ENCODE data around the gene SLC39A11.

SLC39A11 gene

DNA sequence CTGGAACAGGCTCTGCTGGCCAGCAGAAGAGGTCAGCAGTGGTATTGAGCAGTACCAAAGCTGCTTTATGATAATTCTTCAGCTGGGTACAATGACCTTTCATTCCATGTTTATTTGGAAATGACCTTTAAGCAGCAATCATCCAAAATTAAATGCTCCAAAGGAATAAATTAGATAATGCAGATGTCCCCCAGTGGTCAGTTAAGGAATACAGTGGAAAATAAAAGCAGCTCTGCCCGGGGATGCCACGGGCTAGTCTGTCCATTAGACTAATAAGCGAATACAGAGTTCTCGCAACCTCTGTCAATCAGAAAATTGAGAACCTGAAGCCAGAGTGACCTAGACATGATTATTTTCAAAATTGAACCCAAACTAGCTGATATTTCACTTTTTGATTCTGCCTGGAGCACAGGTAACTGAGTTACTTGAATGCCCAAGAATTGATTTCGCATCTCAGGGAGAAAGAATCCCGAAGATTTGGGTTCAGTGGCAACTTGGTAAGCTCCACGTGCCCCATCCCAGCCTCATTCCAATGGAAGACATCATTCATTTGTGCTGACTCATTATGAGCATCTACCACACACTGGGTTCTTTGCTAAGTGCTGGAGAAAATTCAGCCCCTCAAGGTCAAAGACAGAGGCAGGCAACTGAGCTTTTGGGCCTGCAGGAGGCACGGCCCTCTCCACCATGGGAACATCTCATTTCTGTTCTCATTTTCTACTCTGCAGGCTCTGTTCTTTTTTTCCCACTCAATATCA lies 34.4 kb upstream of the SLC39A11 start:
- no peak for DNase-seq
- Histone ChIP-seq H2AK5ac (ENCODE audit: low read length) (no peak overlapping the region), H3K27me3 (ENCODE audit: insufficient read depth, low read length) (no peaks in the 10 kb centered on the region), H3K27ac (ENCODE audit: low read depth, low read length) (no peak overlapping the region), H2BK120ac (ENCODE audit: insufficient read depth, low read length, poor library complexity) (no peak overlapping the region), H4K91ac (ENCODE audit: low read depth, low read length) (no peak overlapping the region), H2AFZ (ENCODE audit: insufficient read depth, low read length, poor library complexity) (no peak overlapping the region), H3K36me3 (ENCODE audit: control insufficient read depth in 1 of 2, insufficient read depth in 2 of 2, low read length in 2 of 2) (no peaks in the 10 kb centered on the region), H3K9ac (ENCODE audit: low read length) (no peak overlapping the region), H3K14ac (ENCODE audit: low read length) (no peak overlapping the region), H3K4me3 (ENCODE audit: low read depth, low read length) (no peak overlapping the region), H4K8ac (ENCODE audit: low read depth, low read length) (no peak overlapping the region), H3K79me2 (ENCODE audit: control insufficient read depth, insufficient read depth, low read length, poor library complexity) (no peaks in the 10 kb centered on the region), H3K79me1 (ENCODE audit: low read length) (no peaks in the 10 kb centered on the region), H3K4me2 (ENCODE audit: low read length) (no peak overlapping the region), H3K4ac (ENCODE audit: low read depth, low read length) (no peak overlapping the region), H3K18ac (ENCODE audit: low read length) (no peak overlapping the region), H2BK12ac (ENCODE audit: low read length) (no peak overlapping the region), H2BK5ac (ENCODE audit: low read depth, low read length, poor library complexity) (no peak overlapping the region), H3K23ac (ENCODE audit: low read length) (no peak overlapping the region), H3K4me1 (ENCODE audit: control insufficient read depth in 1 of 2, insufficient read depth in 2 of 2, low read length in 2 of 2) (no peaks in the 10 kb centered on the region), H3K9me3 (ENCODE audit: insufficient read depth, low read depth, low read length) (no peaks in the 10 kb centered on the region), H4K12ac (ENCODE audit: low read depth, low read length) (no peak overlapping the region)
- no CpG with 5 or more reads among the region's 8 CpGs for WGBS (ENCODE audit: extremely low coverage, insufficient coverage, insufficient read length)

DNA sequence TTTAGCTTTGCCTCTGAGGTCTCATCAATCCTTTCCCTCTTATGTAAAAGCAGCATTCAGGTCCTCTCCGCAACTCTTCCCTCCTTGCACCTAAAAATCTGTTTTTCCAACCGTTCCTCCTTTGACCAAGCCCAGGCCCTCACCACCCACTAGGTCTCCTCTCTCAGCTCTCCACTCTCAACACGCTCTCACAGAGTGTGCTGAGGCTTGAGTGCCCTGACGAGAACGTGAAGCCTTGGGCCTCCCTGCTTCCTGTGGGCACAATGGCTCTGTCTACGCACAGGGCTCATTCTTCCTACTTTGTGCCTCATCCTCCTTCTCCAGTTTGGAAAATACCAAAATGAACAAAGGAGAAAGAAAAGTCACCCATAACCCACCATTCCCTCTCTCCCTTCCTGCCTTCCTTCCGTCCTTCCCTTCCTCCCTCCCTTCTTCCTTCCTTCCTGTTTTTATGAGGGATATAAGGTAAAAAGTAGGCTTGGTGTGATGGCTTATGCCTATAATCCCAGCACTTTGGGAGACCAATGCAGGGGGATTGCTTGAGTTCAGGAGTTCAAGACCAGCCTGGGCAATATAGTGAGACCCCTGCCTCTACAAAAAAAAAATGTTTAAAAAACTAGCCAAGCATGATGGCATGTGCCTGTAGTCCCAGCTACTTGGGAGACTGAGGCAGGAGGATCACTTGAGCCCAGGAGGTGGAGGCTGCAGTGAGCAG lies 31.3 kb upstream of the SLC39A11 start:
- DNase-seq, result no peak
- Histone ChIP-seq H3K79me1 (ENCODE audit: low read length) (no peaks in the 10 kb centered on the region), H3K4me2 (ENCODE audit: low read length) (no peak overlapping the region), H3K14ac (ENCODE audit: low read length) (no peak overlapping the region), H3K79me2 (ENCODE audit: control insufficient read depth, insufficient read depth, low read length, poor library complexity) (no peaks in the 10 kb centered on the region), H3K4me3 (ENCODE audit: low read depth, low read length) (no peak overlapping the region), H3K9ac (ENCODE audit: low read length) (no peak overlapping the region), H2BK12ac (ENCODE audit: low read length) (no peak overlapping the region), H3K27me3 (ENCODE audit: insufficient read depth, low read length) (no peaks in the 10 kb centered on the region), H4K91ac (ENCODE audit: low read depth, low read length) (no peak overlapping the region), H3K27ac (ENCODE audit: low read depth, low read length) (no peak overlapping the region), H3K4me1 (ENCODE audit: control insufficient read depth in 1 of 2, insufficient read depth in 2 of 2, low read length in 2 of 2) (no peaks in the 10 kb centered on the region), H3K4ac (ENCODE audit: low read depth, low read length) (no peak overlapping the region), H2BK5ac (ENCODE audit: low read depth, low read length, poor library complexity) (no peak overlapping the region), H3K23ac (ENCODE audit: low read length) (no peak overlapping the region), H4K8ac (ENCODE audit: low read depth, low read length) (no peak overlapping the region), H4K12ac (ENCODE audit: low read depth, low read length) (no peak overlapping the region), H3K18ac (ENCODE audit: low read length) (no peak overlapping the region), H2BK120ac (ENCODE audit: insufficient read depth, low read length, poor library complexity) (no peak overlapping the region), H3K36me3 (ENCODE audit: control insufficient read depth in 1 of 2, insufficient read depth in 2 of 2, low read length in 2 of 2) (no peaks in the 10 kb centered on the region), H3K9me3 (ENCODE audit: insufficient read depth, low read depth, low read length) (no peaks in the 10 kb centered on the region), H2AFZ (ENCODE audit: insufficient read depth, low read length, poor library complexity) (no peak overlapping the region), H2AK5ac (ENCODE audit: low read length) (no peak overlapping the region)
- no CpG with 5 or more reads among the region's 7 CpGs for WGBS (ENCODE audit: extremely low coverage, insufficient coverage, insufficient read length)

DNA sequence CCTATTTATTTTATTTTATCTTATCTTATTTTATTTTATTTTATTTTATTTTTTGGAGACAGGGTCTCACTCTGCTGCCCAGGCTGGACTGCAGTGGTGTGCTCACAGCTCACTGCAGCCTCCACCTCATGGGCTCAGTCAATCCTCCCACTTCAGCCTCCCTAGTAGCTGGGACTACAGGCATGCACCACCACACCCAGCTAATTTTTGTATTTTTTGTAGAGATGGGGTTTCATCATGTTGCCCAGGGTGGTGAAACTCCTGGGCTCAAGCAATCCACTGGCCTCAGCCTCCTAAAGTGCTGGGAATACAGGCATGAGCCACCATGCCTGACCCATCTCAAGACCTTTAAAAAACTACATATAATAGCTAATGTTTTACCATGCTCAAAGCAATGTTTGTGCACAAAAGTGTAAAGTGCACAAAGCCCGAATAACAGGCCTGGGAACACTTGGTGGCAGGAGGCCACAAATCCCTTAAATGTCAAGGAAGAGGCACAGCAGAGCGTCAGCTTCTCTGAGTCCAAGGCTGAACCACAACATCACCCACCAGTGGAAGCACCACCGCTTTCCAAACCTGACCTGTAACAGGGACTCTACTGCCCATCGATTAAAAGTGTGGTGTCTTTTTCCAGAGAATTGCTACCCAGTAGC lies 30.6 kb upstream of the SLC39A11 start:
- Histone ChIP-seq H2BK120ac (ENCODE audit: insufficient read depth, low read length, poor library complexity) (no peak overlapping the region), H3K79me2 (ENCODE audit: control insufficient read depth, insufficient read depth, low read length, poor library complexity) (no peaks in the 10 kb centered on the region), H3K18ac (ENCODE audit: low read length) (no peak overlapping the region), H3K4me1 (ENCODE audit: control insufficient read depth in 1 of 2, insufficient read depth in 2 of 2, low read length in 2 of 2) (no peaks in the 10 kb centered on the region), H3K79me1 (ENCODE audit: low read length) (no peaks in the 10 kb centered on the region), H3K27me3 (ENCODE audit: insufficient read depth, low read length) (no peaks in the 10 kb centered on the region), H3K4ac (ENCODE audit: low read depth, low read length) (no peak overlapping the region), H4K91ac (ENCODE audit: low read depth, low read length) (no peak overlapping the region), H3K9me3 (ENCODE audit: insufficient read depth, low read depth, low read length) (no peaks in the 10 kb centered on the region), H3K36me3 (ENCODE audit: control insufficient read depth in 1 of 2, insufficient read depth in 2 of 2, low read length in 2 of 2) (no peaks in the 10 kb centered on the region), H3K14ac (ENCODE audit: low read length) (no peak overlapping the region), H2BK12ac (ENCODE audit: low read length) (no peak overlapping the region), H2AK5ac (ENCODE audit: low read length) (no peak overlapping the region), H2BK5ac (ENCODE audit: low read depth, low read length, poor library complexity) (no peak overlapping the region), H3K4me3 (ENCODE audit: low read depth, low read length) (no peak overlapping the region), H2AFZ (ENCODE audit: insufficient read depth, low read length, poor library complexity) (no peak overlapping the region), H4K8ac (ENCODE audit: low read depth, low read length) (no peak overlapping the region), H4K12ac (ENCODE audit: low read depth, low read length) (no peak overlapping the region), H3K9ac (ENCODE audit: low read length) (no peak overlapping the region), H3K27ac (ENCODE audit: low read depth, low read length) (no peak overlapping the region), H3K4me2 (ENCODE audit: low read length) (no peak overlapping the region), H3K23ac (ENCODE audit: low read length) (no peak overlapping the region)
- no peak for DNase-seq
- no CpG with 5 or more reads among the region's 4 CpGs for WGBS (ENCODE audit: extremely low coverage, insufficient coverage, insufficient read length)

DNA sequence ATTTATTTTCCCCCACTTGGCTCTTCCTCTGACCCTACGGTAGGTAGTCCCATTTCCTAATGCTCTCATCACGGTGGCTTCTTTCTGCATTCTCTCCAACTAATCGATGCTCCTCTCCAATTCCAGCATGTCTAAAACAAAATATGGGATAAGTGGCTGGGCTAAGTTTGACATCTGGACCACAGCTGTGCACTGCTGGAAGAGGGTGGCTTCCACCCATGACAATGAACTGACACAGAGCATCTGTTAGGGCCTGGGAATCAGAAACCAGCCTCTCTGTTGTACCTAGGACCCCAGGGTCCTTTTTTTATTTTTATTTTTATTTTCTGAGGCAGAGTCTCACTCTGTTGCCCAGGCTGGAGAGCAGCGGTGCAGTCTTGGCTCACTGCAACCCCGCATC lies 29.0 kb upstream of the SLC39A11 start:
- H3K79me1 ChIP-seq (ENCODE audit: low read length), result no peaks in the 10 kb centered on the region
- no peak overlapping the region for H2AFZ ChIP-seq (ENCODE audit: insufficient read depth, low read length, poor library complexity)
- H3K18ac ChIP-seq (ENCODE audit: low read length), result no peak overlapping the region
- no peak overlapping the region for H3K23ac ChIP-seq (ENCODE audit: low read length)
- no peak for DNase-seq
- H2BK120ac ChIP-seq (ENCODE audit: insufficient read depth, low read length, poor library complexity), result no peak overlapping the region
- WGBS (ENCODE audit: extremely low coverage, insufficient coverage, insufficient read length), result no CpG with 5 or more reads among the region's 5 CpGs
- H4K12ac ChIP-seq (ENCODE audit: low read depth, low read length), result no peak overlapping the region
- no peak overlapping the region for H4K8ac ChIP-seq (ENCODE audit: low read depth, low read length)
- H3K4ac ChIP-seq (ENCODE audit: low read depth, low read length), result no peak overlapping the region
- H3K27me3 ChIP-seq (ENCODE audit: insufficient read depth, low read length), result no peaks in the 10 kb centered on the region
- H2BK12ac ChIP-seq (ENCODE audit: low read length), result no peak overlapping the region
- H3K9ac ChIP-seq (ENCODE audit: low read length), result no peak overlapping the region
- H4K91ac ChIP-seq (ENCODE audit: low read depth, low read length), result no peak overlapping the region
- H3K4me3 ChIP-seq (ENCODE audit: low read depth, low read length), result no peak overlapping the region
- no peaks in the 10 kb centered on the region for H3K79me2 ChIP-seq (ENCODE audit: control insufficient read depth, insufficient read depth, low read length, poor library complexity)
- no peaks in the 10 kb centered on the region for H3K9me3 ChIP-seq (ENCODE audit: insufficient read depth, low read depth, low read length)
- no peaks in the 10 kb centered on the region for H3K36me3 ChIP-seq (ENCODE audit: control insufficient read depth in 1 of 2, insufficient read depth in 2 of 2, low read length in 2 of 2)
- H3K4me2 ChIP-seq (ENCODE audit: low read length), result no peak overlapping the region
- H3K27ac ChIP-seq (ENCODE audit: low read depth, low read length), result no peak overlapping the region
- H2BK5ac ChIP-seq (ENCODE audit: low read depth, low read length, poor library complexity), result no peak overlapping the region
- no peaks in the 10 kb centered on the region for H3K4me1 ChIP-seq (ENCODE audit: control insufficient read depth in 1 of 2, insufficient read depth in 2 of 2, low read length in 2 of 2)
- H3K14ac ChIP-seq (ENCODE audit: low read length), result no peak overlapping the region
- H2AK5ac ChIP-seq (ENCODE audit: low read length), result no peak overlapping the region

Measured in trophoblast cell (in vitro differentiated cells and primary cell).